Measurements from ENCODE around the gene ESPL1.

GRCh38 chr12:53222806-53223261, 45.3 kb upstream of the ESPL1 start:
- TF ChIP-seq CTCF (conservative IDR thresholded peaks at IDR 0.05; ENCODE audit: low read length): no peak
- TF ChIP-seq EZH2phosphoT487 (IDR thresholded peaks at IDR 0.05; ENCODE audit: borderline replicate concordance, low read depth, low read length): no peak

All from OCI-LY7 (cell line).